GM12878 (cell line): ENCODE measurements around the gene APOBEC3C. TPM values are rescaled to one million over a fixed set of nuclear protein-coding genes. Genes with fewer than 3 reads are reported as not detected.

Source experiments
- ATAC-seq: fragments of 200-7000 bp; cut with Tn5 transposase; 3 replicates; pipeline ENCODE4 v1.9.1; 2020; ENCODE audit warnings: mild to moderate bottlenecking, moderate library complexity
- BruUV-seq: library from RNA; stranded (reverse); fragments of 400-500 nt; replicated peaks from 2 replicates; lab custom pipeline; 2021; lab: Mats Ljungman, UMichigan
- CTCF ChIA-PET: fragments of 300-600 bp; sonication (Branson Sonifier 250); formaldehyde crosslinking; extraction: SDS; loops from one replicate; lab custom pipeline; 2021; ENCODE audit warnings: inconsistent platforms; lab: Yijun Ruan, JAX
- POLR2A ChIA-PET: fragments of 350-600 bp; formaldehyde crosslinking; extraction: SDS; loops from one replicate; lab custom pipeline; 2021; ENCODE audit warnings: inconsistent platforms; lab: Charles Lee
- RAD21 ChIA-PET: fragments of 300-600 bp; sonication (Branson Sonifier 250); formaldehyde crosslinking; loops from one replicate; lab custom pipeline; 2023; ENCODE audit warnings: antibody characterized with exemption; ENCODE audit not compliant: unreplicated experiment; lab: Charles Lee
- SMC1A ChIA-PET: fragments of 300-600 bp; sonication (Branson Sonifier 250); formaldehyde crosslinking; loops from one replicate; lab custom pipeline; 2023; ENCODE audit not compliant: unreplicated experiment, uncharacterized antibody; lab: Charles Lee
- DNase-seq: peaks from one replicate; pipeline ENCODE4 v3.0.0-alpha.2; 2011; ENCODE audit warnings: low read depth, low spot score
- FAIRE-seq: peaks from 3 replicates; lab custom pipeline; 2011; peaks lifted over from hg19 to GRCh38; lab: Jason Lieb, UNC
- H2AFZ ChIP-seq: 2 replicates; pipeline ENCODE4 v1.6.0; 2011; ENCODE audit warnings: low read depth, low read length, control low read depth; ENCODE audit not compliant: control insufficient read depth
- H3K27ac ChIP-seq: 2 replicates; pipeline ENCODE4 v1.5.1; 2011; ENCODE audit warnings: control low read depth; ENCODE audit not compliant: control insufficient read depth, insufficient read depth
- H3K27me3 ChIP-seq, 2 experiments: replicated peaks in 1 of 2; 2 replicates each; pipeline versions ENCODE4 v1.6.0 to v1.6.1; 2011; ENCODE audit warnings: low read length in 1 of 2; ENCODE audit not compliant: control insufficient read depth in 2 of 2, insufficient read depth in 2 of 2
- H3K36me3 ChIP-seq, 2 experiments: 2 replicates each; pipeline ENCODE4 v1.5.1; 2011; ENCODE audit warnings: low read length in 1 of 2; ENCODE audit not compliant: control insufficient read depth in 2 of 2, insufficient read depth in 2 of 2
- H3K4me1 ChIP-seq: 2 replicates; pipeline ENCODE4 v1.6.1; 2011; ENCODE audit warnings: mild to moderate bottlenecking, low read length, moderate library complexity, mixed read lengths; ENCODE audit not compliant: control insufficient read depth, insufficient read depth
- H3K4me2 ChIP-seq: 2 replicates; pipeline ENCODE4 v1.6.0; 2011; ENCODE audit warnings: control low read depth; ENCODE audit not compliant: control insufficient read depth, insufficient read depth
- H3K4me3 ChIP-seq: fragments of 200-600 bp; sonication (generic); 2 replicates; pipeline ENCODE4 v1.5.1; 2016
- H3K79me2 ChIP-seq: 2 replicates; pipeline ENCODE4 v1.6.0; 2011; ENCODE audit warnings: low read length; ENCODE audit not compliant: control insufficient read depth, insufficient read depth
- H3K9ac ChIP-seq: 2 replicates; pipeline ENCODE4 v1.8.0; 2011; ENCODE audit warnings: low read length, control low read depth, mixed read lengths; ENCODE audit not compliant: control insufficient read depth, insufficient read depth
- H3K9me3 ChIP-seq: replicated peaks from 3 replicates; pipeline ENCODE4 v1.5.1; 2011; ENCODE audit warnings: mild to moderate bottlenecking, low read length; ENCODE audit not compliant: control insufficient read depth, insufficient read depth
- H4K20me1 ChIP-seq: 2 replicates; pipeline ENCODE4 v1.6.0; 2011; ENCODE audit not compliant: control insufficient read depth, insufficient read depth
- BHLHE40 ChIP-seq, 2 experiments: fragments of 450-650 bp in 1 of 2; IDR thresholded peaks; 2 replicates each; pipeline ENCODE4 v1.6.1; 2011 to 2017; ENCODE audit warnings: low read depth in 2 of 2, borderline replicate concordance in 1 of 2, improper control_type of control experiment in 1 of 2, low read length in 1 of 2, mild to moderate bottlenecking in 1 of 2
- CBX5 ChIP-seq: sonication (generic); IDR thresholded peaks from 2 replicates; pipeline ENCODE4 v1.6.1; 2016; ENCODE audit warnings: low read depth, moderate library complexity, mild to moderate bottlenecking, inconsistent platforms
- EP300 ChIP-seq, 2 experiments: fragments of 150-350 bp in 1 of 2; IDR thresholded peaks; 2 replicates each; pipeline ENCODE4 v1.6.1; 2011 to 2012; ENCODE audit warnings: low read depth in 2 of 2, low read length in 2 of 2, borderline replicate concordance in 1 of 2, improper control_type of control experiment in 1 of 2, inconsistent platforms in 1 of 2; ENCODE audit not compliant: control insufficient read depth in 1 of 2
- GATAD2B ChIP-seq: fragments of 450-650 bp; conservative IDR thresholded peaks from 2 replicates; pipeline ENCODE4 v1.6.1; 2017; ENCODE audit warnings: low read depth, mild to moderate bottlenecking, moderate library complexity
- PAX5 ChIP-seq: IDR thresholded peaks from 2 replicates; pipeline ENCODE4 v1.6.1; 2011; ENCODE audit warnings: low read depth, low read length, borderline replicate concordance
- POU2F2 ChIP-seq: IDR thresholded peaks from 3 replicates; pipeline ENCODE4 v1.6.1; 2011; ENCODE audit warnings: low read depth, mild to moderate bottlenecking, low read length, borderline replicate concordance
- RB1 ChIP-seq: fragments of 450-650 bp; formaldehyde crosslinking; IDR thresholded peaks from 2 replicates; pipeline ENCODE4 v1.6.1; 2017; ENCODE audit warnings: mild to moderate bottlenecking, borderline replicate concordance
- SPI1 ChIP-seq: IDR thresholded peaks from 2 replicates; pipeline ENCODE4 v1.6.1; 2011; ENCODE audit warnings: low read depth, mild to moderate bottlenecking, low read length, moderate library complexity, borderline replicate concordance; ENCODE audit not compliant: insufficient read depth
- WGBS: methylation state at CpG from one replicate; pipeline ENCODE4 v1.1.6; 2016; ENCODE audit warnings: low lambda C conversion rate; ENCODE audit not compliant: insufficient replicate concordance, insufficient coverage; ENCODE audit errors: missing lambda C conversion rate; 5-methylcytosine and 5-hydroxymethylcytosine counted together
- in situ Hi-C: fragments of 300-500 bp; cut with MboI; formaldehyde crosslinking; loops from 9 replicates; pipeline ENCODE4 v1.14.3; 2018; ENCODE audit warnings: mixed read lengths
- intact Hi-C: fragments of 100-400 bp; cut with micrococcal nuclease; formaldehyde crosslinking; loops from one replicate; pipeline ENCODE4 v1.14.2; 2022; ENCODE audit not compliant: unreplicated experiment
- polyA plus RNA-seq, 11 experiments: library from polyadenylated mRNA; depleted of rRNA in 4 of 11; unstranded in 6 of 11; stranded (reverse) in 5 of 11; fragments of >200 nt; fragmentation: Nextera tagmentation in 4 of 11; fragmentation: Illumina TruSeq in 1 of 11; extraction: Ambion mirVana in 4 of 11; extraction: Trizol in 1 of 11; gene quantifications; 1 replicate in 1 of 11; 2 replicates in 10 of 11; pipeline versions ENCODE4 v1.2.1 to v1.2.3, GENCODE V29; 2011 to 2016; ENCODE audit warnings: inconsistent platforms in 2 of 11, missing spikeins in 2 of 11, low read depth in 1 of 11
- total RNA-seq, 4 experiments: library from RNA; depleted of rRNA in 3 of 4; stranded (reverse); fragments of >200 nt in 3 of 4; fragmentation: Illumina TruSeq in 1 of 4; extraction: Trizol in 1 of 4; gene quantifications; 2 replicates each; pipeline versions ENCODE4 v1.2.1 to v1.2.3, GENCODE V29; 2013 to 2021
- TF ChIP-seq, protein P1 (sequence below): fragments of 450-650 bp; IDR thresholded peaks from 2 replicates; pipeline ENCODE4 v1.6.1; 2016; ENCODE audit warnings: mild to moderate bottlenecking
- TF ChIP-seq, protein P2 (sequence below): IDR thresholded peaks from 2 replicates; pipeline ENCODE4 v1.6.1; 2012; ENCODE audit warnings: low read depth, low read length, improper control_type of control experiment
- TF ChIP-seq, protein P3 (sequence below): fragments of 450-650 bp; IDR thresholded peaks from 2 replicates; pipeline ENCODE4 v1.6.1; 2017; ENCODE audit warnings: borderline replicate concordance
- TF ChIP-seq, protein P4 (sequence below): IDR thresholded peaks from 2 replicates; pipeline ENCODE4 v1.6.1; 2011; ENCODE audit warnings: mild to moderate bottlenecking, low read depth, low read length, moderate library complexity; ENCODE audit not compliant: insufficient replicate concordance
- TF ChIP-seq, protein P5 (sequence below): IDR thresholded peaks from 2 replicates; pipeline ENCODE4 v1.6.1; 2012; ENCODE audit warnings: low read depth, low read length, improper control_type of control experiment
- TF ChIP-seq, protein P6 (sequence below): IDR thresholded peaks from 2 replicates; pipeline ENCODE4 v1.6.1; 2011; ENCODE audit warnings: low read depth, mild to moderate bottlenecking, low read length, moderate library complexity, borderline replicate concordance; ENCODE audit errors: extremely low read depth

APOBEC3C gene
- total and polyA plus RNA-seq, 10 of the 15 experiments (the other 5 are each of a cell fraction or from before 2014, with no cell fraction given) = 22.9 to 290 (median 156) TPM

DNA sequence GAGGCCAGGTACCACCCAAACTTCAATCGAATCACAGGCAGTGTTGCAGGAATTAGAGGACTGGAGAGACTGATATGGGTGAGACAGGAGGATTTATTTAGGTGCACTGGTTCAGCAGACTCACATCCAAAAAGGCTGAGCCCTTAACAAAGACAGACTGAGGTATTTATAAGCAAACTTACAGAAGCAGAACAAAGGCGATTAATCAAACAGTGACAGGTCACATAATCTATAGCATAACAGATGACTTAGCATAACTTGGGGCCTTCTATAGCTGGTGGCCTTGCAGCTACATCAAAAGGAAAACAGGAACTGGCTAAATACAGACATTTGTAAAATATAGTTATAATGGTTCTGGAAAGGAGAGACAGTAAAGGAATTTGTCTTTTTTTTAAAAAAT lies 29.8 kb upstream of the APOBEC3C start:
- Histone ChIP-seq H3K4me2 (peak overlapping the region; percentile 71; the same call in 1 of the 2 replicates), H4K20me1 (no peaks in the 10 kb centered on the region), H2AFZ (no peak overlapping the region), H3K4me3 (no peak overlapping the region), H3K36me3 (no peaks in the 10 kb centered on the region; a peak in 1 of 4 replicates), H3K27me3 (no peaks in the 10 kb centered on the region), H3K9me3 (peaks cover 6% of the 10 kb centered on the region; the same call in 2 of the 3 replicates), H3K27ac (peak overlapping the region; percentile 54), H3K4me1 (peaks cover 34% of the 10 kb centered on the region), H3K9ac (no peak overlapping the region), H3K79me2 (no peaks in the 10 kb centered on the region)
- BruUV-seq = TSS peak; percentile 69
- FAIRE-seq = no peak
- in situ Hi-C loops = no loop called here
- peak; percentile 10 for ATAC-seq
- WGBS = 31% methylated on average over 2 of the region's 2 CpGs
- ChIA-PET RAD21 (interaction anchor here (1.8 to 2.6 kb wide), 6 partner anchors 11 to 164 kb away, joined by 5 to 16 read pairs (median 6); no protein-coding TSS in a partner anchor), POLR2A (interaction anchor here (0.7 to 1.2 kb wide), 3 partner anchors 37 to 489 kb away, joined by 3 to 6 read pairs (median 6); no protein-coding TSS in a partner anchor), SMC1A (interaction anchor here (1.1 to 2.6 kb wide), 6 partner anchors 10 to 134 kb away, joined by 3 to 13 read pairs (median 4); no protein-coding TSS in a partner anchor), CTCF (interaction anchor here (1.0 to 7.7 kb wide), 8 partner anchors 9 to 167 kb away, joined by 3 to 51 read pairs (median 4); no protein-coding TSS in a partner anchor)
- intact Hi-C loops = loop anchor here (5.0 kb wide), 2 partner anchors 42 to 112 kb away; partner anchors contain the start of gene CBX6
- no peak for DNase-seq
- TF ChIP-seq, protein P1, sequence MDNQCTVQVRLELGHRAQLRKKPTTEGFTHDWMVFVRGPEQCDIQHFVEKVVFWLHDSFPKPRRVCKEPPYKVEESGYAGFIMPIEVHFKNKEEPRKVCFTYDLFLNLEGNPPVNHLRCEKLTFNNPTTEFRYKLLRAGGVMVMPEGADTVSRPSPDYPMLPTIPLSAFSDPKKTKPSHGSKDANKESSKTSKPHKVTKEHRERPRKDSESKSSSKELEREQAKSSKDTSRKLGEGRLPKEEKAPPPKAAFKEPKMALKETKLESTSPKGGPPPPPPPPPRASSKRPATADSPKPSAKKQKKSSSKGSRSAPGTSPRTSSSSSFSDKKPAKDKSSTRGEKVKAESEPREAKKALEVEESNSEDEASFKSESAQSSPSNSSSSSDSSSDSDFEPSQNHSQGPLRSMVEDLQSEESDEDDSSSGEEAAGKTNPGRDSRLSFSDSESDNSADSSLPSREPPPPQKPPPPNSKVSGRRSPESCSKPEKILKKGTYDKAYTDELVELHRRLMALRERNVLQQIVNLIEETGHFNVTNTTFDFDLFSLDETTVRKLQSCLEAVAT = peak; percentile 14; the same call in 1 of the 2 replicates
- TF ChIP-seq EP300 (IDR thresholded peaks at IDR 0.05; ENCODE audit: borderline replicate concordance in 1 of 2, control insufficient read depth in 1 of 2, low read depth in 2 of 2, low read length in 2 of 2) (no peak), PAX5 (0 out of 2 replicates have a peak, but pooled peaks have one; percentile 25), SPI1 (peak; percentile 53; the same call in 1 of the 2 replicates), POU2F2 (0 out of 3 replicates have a peak, but pooled peaks have one; percentile 36), BHLHE40 (IDR thresholded peaks at IDR 0.05; ENCODE audit: borderline replicate concordance in 1 of 2, low read depth in 2 of 2, low read length in 1 of 2) (no peak), RB1 (no peak), CBX5 (peak; percentile 92), GATAD2B (no peak)
- TF ChIP-seq, protein P2, sequence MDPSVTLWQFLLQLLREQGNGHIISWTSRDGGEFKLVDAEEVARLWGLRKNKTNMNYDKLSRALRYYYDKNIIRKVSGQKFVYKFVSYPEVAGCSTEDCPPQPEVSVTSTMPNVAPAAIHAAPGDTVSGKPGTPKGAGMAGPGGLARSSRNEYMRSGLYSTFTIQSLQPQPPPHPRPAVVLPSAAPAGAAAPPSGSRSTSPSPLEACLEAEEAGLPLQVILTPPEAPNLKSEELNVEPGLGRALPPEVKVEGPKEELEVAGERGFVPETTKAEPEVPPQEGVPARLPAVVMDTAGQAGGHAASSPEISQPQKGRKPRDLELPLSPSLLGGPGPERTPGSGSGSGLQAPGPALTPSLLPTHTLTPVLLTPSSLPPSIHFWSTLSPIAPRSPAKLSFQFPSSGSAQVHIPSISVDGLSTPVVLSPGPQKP = no peak
- TF ChIP-seq, protein P3, sequence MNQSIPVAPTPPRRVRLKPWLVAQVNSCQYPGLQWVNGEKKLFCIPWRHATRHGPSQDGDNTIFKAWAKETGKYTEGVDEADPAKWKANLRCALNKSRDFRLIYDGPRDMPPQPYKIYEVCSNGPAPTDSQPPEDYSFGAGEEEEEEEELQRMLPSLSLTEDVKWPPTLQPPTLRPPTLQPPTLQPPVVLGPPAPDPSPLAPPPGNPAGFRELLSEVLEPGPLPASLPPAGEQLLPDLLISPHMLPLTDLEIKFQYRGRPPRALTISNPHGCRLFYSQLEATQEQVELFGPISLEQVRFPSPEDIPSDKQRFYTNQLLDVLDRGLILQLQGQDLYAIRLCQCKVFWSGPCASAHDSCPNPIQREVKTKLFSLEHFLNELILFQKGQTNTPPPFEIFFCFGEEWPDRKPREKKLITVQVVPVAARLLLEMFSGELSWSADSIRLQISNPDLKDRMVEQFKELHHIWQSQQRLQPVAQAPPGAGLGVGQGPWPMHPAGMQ = no peak
- TF ChIP-seq, protein P4, sequence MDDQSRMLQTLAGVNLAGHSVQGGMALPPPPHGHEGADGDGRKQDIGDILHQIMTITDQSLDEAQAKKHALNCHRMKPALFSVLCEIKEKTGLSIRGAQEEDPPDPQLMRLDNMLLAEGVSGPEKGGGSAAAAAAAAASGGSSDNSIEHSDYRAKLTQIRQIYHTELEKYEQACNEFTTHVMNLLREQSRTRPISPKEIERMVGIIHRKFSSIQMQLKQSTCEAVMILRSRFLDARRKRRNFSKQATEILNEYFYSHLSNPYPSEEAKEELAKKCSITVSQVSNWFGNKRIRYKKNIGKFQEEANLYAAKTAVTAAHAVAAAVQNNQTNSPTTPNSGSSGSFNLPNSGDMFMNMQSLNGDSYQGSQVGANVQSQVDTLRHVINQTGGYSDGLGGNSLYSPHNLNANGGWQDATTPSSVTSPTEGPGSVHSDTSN = peak; percentile 87
- TF ChIP-seq, protein P5, sequence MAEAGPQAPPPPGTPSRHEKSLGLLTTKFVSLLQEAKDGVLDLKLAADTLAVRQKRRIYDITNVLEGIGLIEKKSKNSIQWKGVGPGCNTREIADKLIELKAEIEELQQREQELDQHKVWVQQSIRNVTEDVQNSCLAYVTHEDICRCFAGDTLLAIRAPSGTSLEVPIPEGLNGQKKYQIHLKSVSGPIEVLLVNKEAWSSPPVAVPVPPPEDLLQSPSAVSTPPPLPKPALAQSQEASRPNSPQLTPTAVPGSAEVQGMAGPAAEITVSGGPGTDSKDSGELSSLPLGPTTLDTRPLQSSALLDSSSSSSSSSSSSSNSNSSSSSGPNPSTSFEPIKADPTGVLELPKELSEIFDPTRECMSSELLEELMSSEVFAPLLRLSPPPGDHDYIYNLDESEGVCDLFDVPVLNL = no peak
- TF ChIP-seq, protein P6, sequence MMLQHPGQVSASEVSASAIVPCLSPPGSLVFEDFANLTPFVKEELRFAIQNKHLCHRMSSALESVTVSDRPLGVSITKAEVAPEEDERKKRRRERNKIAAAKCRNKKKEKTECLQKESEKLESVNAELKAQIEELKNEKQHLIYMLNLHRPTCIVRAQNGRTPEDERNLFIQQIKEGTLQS = no peak
